PC-9 (cell line): ENCODE measurements around the gene PCDH9. TPM values are rescaled to one million over a fixed set of nuclear protein-coding genes. Genes with fewer than 3 reads are reported as not detected.

Experiments used
- BruUV-seq: library from RNA; stranded (reverse); fragments of 400-500 nt; replicated peaks from 2 replicates; lab custom pipeline; 2021; lab: Mats Ljungman, UMichigan
- CTCF ChIA-PET: fragments of 300-600 bp; sonication (Branson Sonifier 250); formaldehyde crosslinking; loops from one replicate; lab custom pipeline; 2022; ENCODE audit warnings: antibody characterized with exemption; lab: Charles Lee
- POLR2A ChIA-PET: fragments of 300-600 bp; sonication (Branson Sonifier 250); formaldehyde crosslinking; loops from one replicate; lab custom pipeline; 2022; ENCODE audit warnings: antibody characterized with exemption; ENCODE audit not compliant: unreplicated experiment; lab: Charles Lee
- DNase-seq, 2 experiments: peaks; one replicate each; pipeline versions ENCODE4 v3.0.0 to v3.0.0-alpha.2; 2015 to 2022; ENCODE audit warnings: mixed read lengths in 1 of 2
- H2AFZ ChIP-seq: fragments of 200-600 bp; sonication (generic); 2 replicates; pipeline ENCODE4 v1.8.1; 2017; ENCODE audit warnings: antibody characterized with exemption
- H3F3A ChIP-seq: fragments of 200-600 bp; sonication (generic); 2 replicates; pipeline ENCODE4 v1.8.1; 2017; ENCODE audit warnings: antibody characterized with exemption, mild to moderate bottlenecking, low read depth; ENCODE audit not compliant: insufficient read depth
- H3K27ac ChIP-seq: fragments of 200-600 bp; sonication (generic); 2 replicates; pipeline ENCODE4 v1.6.1; 2016; ENCODE audit warnings: mixed run types
- H3K27me3 ChIP-seq: fragments of 200-600 bp; sonication (generic); 2 replicates; pipeline ENCODE4 v1.6.1; 2016; ENCODE audit warnings: low read depth, mixed run types; ENCODE audit not compliant: insufficient read depth
- H3K36me3 ChIP-seq: fragments of 200-600 bp; sonication (generic); 2 replicates; pipeline ENCODE4 v1.6.1; 2016; ENCODE audit warnings: low read depth, mixed run types
- H3K4me1 ChIP-seq: fragments of 200-600 bp; sonication (generic); replicated peaks from 2 replicates; pipeline ENCODE4 v1.6.1; 2016; ENCODE audit warnings: mixed run types; ENCODE audit not compliant: insufficient read depth
- H3K4me2 ChIP-seq: fragments of 200-600 bp; sonication (generic); 2 replicates; pipeline ENCODE4 v1.6.1; 2017; ENCODE audit warnings: mixed run types
- H3K4me3 ChIP-seq: fragments of 200-600 bp; sonication (generic); 2 replicates; pipeline ENCODE4 v1.6.1; 2016; ENCODE audit warnings: mixed run types
- H3K79me2 ChIP-seq: fragments of 200-600 bp; sonication (generic); 2 replicates; pipeline ENCODE4 v1.6.1; 2017; ENCODE audit warnings: low read depth, mixed run types
- H3K9me2 ChIP-seq: fragments of 200-600 bp; sonication (generic); 2 replicates; pipeline ENCODE4 v1.8.1; 2017; ENCODE audit warnings: mild to moderate bottlenecking; ENCODE audit not compliant: insufficient read depth
- H3K9me3 ChIP-seq: fragments of 200-600 bp; sonication (generic); 2 replicates; pipeline ENCODE4 v1.8.1; 2016; ENCODE audit warnings: low read depth; ENCODE audit not compliant: insufficient read depth
- H4K20me1 ChIP-seq: fragments of 200-600 bp; sonication (generic); 2 replicates; pipeline ENCODE4 v1.8.1; 2017; ENCODE audit not compliant: insufficient read depth
- CTCF ChIP-seq: fragments of 200-600 bp; sonication (generic); conservative IDR thresholded peaks from 2 replicates; pipeline ENCODE4 v1.6.1; 2017; ENCODE audit warnings: mixed run types, antibody characterized with exemption, mild to moderate bottlenecking, moderate library complexity
- EZH2 ChIP-seq: fragments of 200-600 bp; sonication (generic); IDR thresholded peaks from 2 replicates; pipeline ENCODE4 v1.8.0; 2017; ENCODE audit warnings: antibody characterized with exemption, low read depth
- intact Hi-C: fragments of 100-400 bp; cut with micrococcal nuclease; formaldehyde crosslinking; loops from one replicate; pipeline ENCODE4 v1.10.0; 2022; ENCODE audit not compliant: unreplicated experiment
- total RNA-seq: library from RNA; stranded (reverse); gene quantifications from 2 replicates; pipeline ENCODE4 v1.2.3, GENCODE V29; 2021

PCDH9 gene
- total RNA-seq, 1 experiment from 2014 or later: 0.37 TPM

GRCh38 chr13:66559093-66559492, 671.0 kb downstream of the PCDH9 start:
- POLR2A ChIA-PET: no interaction called here
- Histone ChIP-seq H3K9me2 (no peaks in the 10 kb centered on the region), H3K36me3 (no peaks in the 10 kb centered on the region)

GRCh38 chr13:66558506-66558905, 671.6 kb downstream of the PCDH9 start:
- ChIA-PET CTCF (no interaction called here), POLR2A (no interaction called here)
- Histone ChIP-seq H3K4me1 (no peaks in the 10 kb centered on the region), H3K4me3 (no peak overlapping the region), H3K9me2 (no peaks in the 10 kb centered on the region), H3K9me3 (no peaks in the 10 kb centered on the region), H3K4me2 (no peak overlapping the region), H3F3A (no peaks in the 10 kb centered on the region), H3K79me2 (no peaks in the 10 kb centered on the region), H2AFZ (no peak overlapping the region), H3K27ac (no peak overlapping the region), H3K36me3 (no peaks in the 10 kb centered on the region), H3K27me3 (no peaks in the 10 kb centered on the region), H4K20me1 (no peaks in the 10 kb centered on the region; the same call in 1 of the 2 replicates)
- DNase-seq: no peak
- no TSS peak for BruUV-seq
- intact Hi-C loops: no loop called here
- no peak for TF ChIP-seq EZH2
- TF ChIP-seq CTCF: no peak

More at GRCh38 chr13:66559093-66559492, 671.0 kb downstream of the PCDH9 start:
- TF ChIP-seq EZH2 (no peak), CTCF (no peak)
- no peaks in the 10 kb centered on the region for H3K9me3 ChIP-seq
- no peaks in the 10 kb centered on the region for H3K4me1 ChIP-seq
- no peaks in the 10 kb centered on the region for H3K27me3 ChIP-seq
- intact Hi-C loops: no loop called here
- H3K27ac ChIP-seq: no peak overlapping the region
- no peaks in the 10 kb centered on the region; the same call in 1 of the 2 replicates for H4K20me1 ChIP-seq
- no peak overlapping the region for H2AFZ ChIP-seq
- no peaks in the 10 kb centered on the region for H3K79me2 ChIP-seq
- CTCF ChIA-PET: no interaction called here
- H3F3A ChIP-seq: no peaks in the 10 kb centered on the region
- no TSS peak for BruUV-seq
- no peak overlapping the region for H3K4me3 ChIP-seq
- DNase-seq: no peak
- no peak overlapping the region for H3K4me2 ChIP-seq

- Histone ChIP-seq H3K4me2 (no peak overlapping the region), H3K36me3 (no peaks in the 10 kb centered on the region), H2AFZ (no peak overlapping the region), H3K9me3 (no peaks in the 10 kb centered on the region), H3K4me3 (no peak overlapping the region), H4K20me1 (no peaks in the 10 kb centered on the region; the same call in 1 of the 2 replicates), H3K27ac (no peak overlapping the region), H3K9me2 (no peaks in the 10 kb centered on the region; the same call in 1 of the 2 replicates), H3K4me1 (no peaks in the 10 kb centered on the region), H3F3A (no peaks in the 10 kb centered on the region), H3K27me3 (no peaks in the 10 kb centered on the region), H3K79me2 (no peaks in the 10 kb centered on the region)
- intact Hi-C loops: no loop called here
- BruUV-seq: no TSS peak
- ChIA-PET POLR2A (no interaction called here), CTCF (no interaction called here)
- DNase-seq: no peak
- TF ChIP-seq CTCF (no peak), EZH2 (no peak)
Measured at GRCh38 chr13:66557357-66557756, 672.8 kb downstream of the PCDH9 start.
